Ovary (tissue), 9 donors: ENCODE results near the gene IKZF1. TPM values are rescaled to one million over a fixed set of nuclear protein-coding genes. Genes with fewer than 3 reads are reported as not detected.

Experiments
- DNase-seq, 5 donors: peaks; one replicate each; pipeline ENCODE4 v3.0.0-alpha.2; 2019 to 2020
- H3K27ac ChIP-seq, 2 donors: fragments of 200-600 bp; one replicate each; pipeline versions ENCODE4 v1.5.1 to v1.8.0; 2019 to 2022
- H3K27me3 ChIP-seq: fragments of 200-600 bp; one replicate; pipeline ENCODE4 v1.8.0; 2022
- H3K36me3 ChIP-seq: fragments of 200-600 bp; sonication (generic); one replicate; pipeline ENCODE4 v1.5.1; 2019
- H3K4me1 ChIP-seq: one replicate; pipeline ENCODE4 v1.8.1; 2013; ENCODE audit warnings: mild to moderate bottlenecking, moderate library complexity; ENCODE audit not compliant: insufficient read depth
- H3K4me3 ChIP-seq: fragments of 200-600 bp; sonication (generic); one replicate; pipeline ENCODE4 v1.5.1; 2017
- H3K9me3 ChIP-seq, 2 donors: fragments of 200-600 bp in 1 of 2; sonication (generic) in 1 of 2; one replicate each; pipeline versions ENCODE4 v1.5.1 to v1.8.1; 2013 to 2019; ENCODE audit warnings: mild to moderate bottlenecking in 1 of 2, moderate library complexity in 1 of 2
- CTCF ChIP-seq, 3 donors: fragments of 450-650 bp in 2 of 3; fragments of 200-600 bp in 1 of 3; IDR thresholded peaks; one replicate each; pipeline versions ENCODE4 v1.5.1 to v1.8.0; 2016 to 2022; ENCODE audit warnings: antibody characterized with exemption in 3 of 3, mild to moderate bottlenecking in 1 of 3
- EP300 ChIP-seq: sonication (generic); formaldehyde crosslinking; IDR thresholded peaks from one replicate; pipeline ENCODE4 v1.6.1; 2017; ENCODE audit warnings: antibody characterized with exemption
- POLR2A ChIP-seq: fragments of 450-650 bp; IDR thresholded peaks from one replicate; pipeline ENCODE4 v1.6.1; 2017; ENCODE audit warnings: antibody characterized with exemption, mild to moderate bottlenecking, moderate library complexity
- WGBS, 3 donors: extraction: QIAGEN DNeasy Blood & Tissue Kit in 1 of 3; methylation state at CpG; one replicate each; pipeline versions ENCODE4 v1.1.5 to v1.1.7; 2013 to 2017; 5-methylcytosine and 5-hydroxymethylcytosine counted together
- intact Hi-C, 4 donors: fragments of 100-400 bp; cut with DNase I; formaldehyde crosslinking; loops; one replicate each; pipeline versions ENCODE4 v1.11.0 to v1.15.1; 2022 to 2023
- polyA plus RNA-seq, 2 donors: library from polyadenylated mRNA; stranded (reverse); fragments of 200-250 nt in 1 of 2; fragments of 350-450 nt in 1 of 2; fragmentation: Illumina TruSeq in 1 of 2; extraction: RNeasy Lipid Tissue Mini Kit (QIAGEN cat#74804) in 1 of 2; gene quantifications; one replicate each; pipeline ENCODE4 v1.2.3, GENCODE V29; 2013 to 2014
- total RNA-seq, 7 donors: library from RNA; depleted of rRNA in 2 of 7; stranded (reverse); fragments of >200 nt in 2 of 7; fragmentation: NEBNext Ultra II Directional in 3 of 7; extraction: Animal tissue kit (Norgen Biotek cat#: 25700) in 3 of 7; gene quantifications; one replicate each; pipeline versions ENCODE4 v1.1.0 to v1.2.4, GENCODE V29; 2016 to 2023
- donor health status: DM: no; HTN: no; CAD: no; lungs with moderate emphysema.
- donor health status: DM: no; HTN: no; CAD: no.
- donor health status: Bipolar disorder and iron deficiency.
- donor health status: DM: yes; HTN: yes; CAD: no.
- donor health status: DM: no; HTN: no; CAD: no.
- donor health status: DM: yes; HTN: yes; CAD: no.

IKZF1 gene
- total and polyA plus RNA-seq, 9 donors, result 0.59 to 7.5 (median 3.3) TPM

GRCh38 chr7:50293509-50294179 lies 10.9 kb upstream of the IKZF1 start:
- Histone ChIP-seq H3K27ac (no peak overlapping the region), H3K9me3 (no peaks in the 10 kb centered on the region), H3K27me3 (no peaks in the 10 kb centered on the region), H3K36me3 (no peaks in the 10 kb centered on the region), H3K4me3 (no peak overlapping the region), H3K4me1 (no peaks in the 10 kb centered on the region)
- TF ChIP-seq POLR2A (no peak), CTCF (IDR thresholded peaks at IDR 0.05) (no peak), EP300 (no peak)
- no peak for DNase-seq
- WGBS, 3 donors, result 87 to 88% (median 87%) methylated on average over 7 of the region's 7 CpGs
- intact Hi-C loops, result no loop called here

GRCh38 chr7:50295133-50295532 lies 9.4 kb upstream of the IKZF1 start:
- no peaks in the 10 kb centered on the region for H3K27me3 ChIP-seq
- H3K4me3 ChIP-seq, result no peak overlapping the region
- DNase-seq, result no peak
- no peaks in the 10 kb centered on the region for H3K4me1 ChIP-seq
- H3K27ac ChIP-seq, result no peak overlapping the region
- WGBS, 3 donors, result 51 to 58% (median 53%) methylated on average over 5 of the region's 5 CpGs
- intact Hi-C loops, result no loop called here
- H3K9me3 ChIP-seq, result no peaks in the 10 kb centered on the region
- TF ChIP-seq CTCF (IDR thresholded peaks at IDR 0.05), result no peak
- TF ChIP-seq EP300, result no peak
- TF ChIP-seq POLR2A, result no peak
- no peaks in the 10 kb centered on the region for H3K36me3 ChIP-seq

- Histone ChIP-seq H3K27ac (no peak overlapping the region), H3K4me1 (no peaks in the 10 kb centered on the region), H3K27me3 (no peaks in the 10 kb centered on the region), H3K36me3 (no peaks in the 10 kb centered on the region), H3K4me3 (no peak overlapping the region), H3K9me3 (no peaks in the 10 kb centered on the region)
- TF ChIP-seq CTCF (IDR thresholded peaks at IDR 0.05) (no peak), POLR2A (no peak), EP300 (no peak)
- intact Hi-C loops, result no loop called here
- 35 to 50% (median 38%) methylated on average over 4 of the region's 4 CpGs for WGBS, 3 donors
- no peak for DNase-seq
Observed at GRCh38 chr7:50296799-50297198, 7.7 kb upstream of the IKZF1 start.

- no peaks in the 10 kb centered on the region for H3K27me3 ChIP-seq
- H3K4me1 ChIP-seq, result peaks cover under 1% of the 10 kb centered on the region
- 69 to 76% (median 71%) methylated on average over 8 of the region's 8 CpGs for WGBS, 3 donors
- no peak overlapping the region for H3K4me3 ChIP-seq
- no peaks in the 10 kb centered on the region for H3K9me3 ChIP-seq
- no peak overlapping the region for H3K27ac ChIP-seq
- H3K36me3 ChIP-seq, result no peaks in the 10 kb centered on the region
- intact Hi-C loops, result no loop called here
- TF ChIP-seq POLR2A (no peak), EP300 (no peak), CTCF (IDR thresholded peaks at IDR 0.05) (no peak)
- DNase-seq, result no peak
Observed at GRCh38 chr7:50298811-50299562, 5.5 kb upstream of the IKZF1 start.
